PC-3 (cell line): ENCODE results near the gene LRP10. TPM values are rescaled to one million over a fixed set of nuclear protein-coding genes. Genes with fewer than 3 reads are reported as not detected.
A peak's percentile ranks its signal among the peaks of the same experiment; 100 is the strongest.

Source experiments
- ATAC-seq: fragments of 200-7000 bp; cut with Tn5 transposase; 2 replicates; pipeline ENCODE4 v1.9.1; 2020; ENCODE audit warnings: mild to moderate bottlenecking, moderate library complexity
- Bru-seq: library from RNA; stranded (reverse); fragments of 400-500 nt; gene quantifications from one replicate; lab custom pipeline; 2021; lab: Mats Ljungman, UMichigan
- BruChase-seq, 2 experiments: library from RNA; stranded (reverse); fragments of 400-500 nt; gene quantifications; one replicate each; lab custom pipeline; 2021; lab: Mats Ljungman, UMichigan
- BruUV-seq: library from RNA; stranded (reverse); fragments of 400-500 nt; replicated peaks from 2 replicates; lab custom pipeline; 2021; lab: Mats Ljungman, UMichigan
- CTCF ChIA-PET: fragments of 300-600 bp; sonication (Branson Sonifier 250); formaldehyde crosslinking; loops from one replicate; lab custom pipeline; 2022; ENCODE audit warnings: antibody characterized with exemption; lab: Charles Lee
- POLR2A ChIA-PET: fragments of 300-600 bp; sonication (Branson Sonifier 250); formaldehyde crosslinking; loops from one replicate; lab custom pipeline; 2022; ENCODE audit warnings: antibody characterized with exemption; ENCODE audit not compliant: unreplicated experiment; lab: Charles Lee
- DNase-seq: peaks from one replicate; pipeline ENCODE4 v3.0.0-alpha.2; 2015
- H2AFZ ChIP-seq: fragments of 300-600 bp; sonication (generic); 2 replicates; pipeline ENCODE4 v1.6.0; 2016; ENCODE audit warnings: antibody characterized with exemption, low read length
- H3F3A ChIP-seq: fragments of 300-600 bp; sonication (generic); one replicate; pipeline ENCODE4 v1.6.0; 2017; ENCODE audit warnings: antibody characterized with exemption, low read length, control low read depth, mild to moderate bottlenecking; ENCODE audit not compliant: unreplicated experiment
- H3K27ac ChIP-seq: fragments of 300-600 bp; sonication (generic); 2 replicates; pipeline ENCODE4 v1.5.1; 2016; ENCODE audit warnings: mild to moderate bottlenecking, low read length
- H3K27me3 ChIP-seq: fragments of 300-600 bp; sonication (generic); 2 replicates; pipeline ENCODE4 v1.6.1; 2016; ENCODE audit warnings: low read length, mixed read lengths
- H3K36me3 ChIP-seq: fragments of 300-600 bp; sonication (generic); 2 replicates; pipeline ENCODE4 v1.6.1; 2016; ENCODE audit warnings: low read depth, mixed run types, low read length, mixed read lengths
- H3K4me1 ChIP-seq: fragments of 300-600 bp; sonication (generic); 2 replicates; pipeline ENCODE4 v1.5.1; 2016; ENCODE audit warnings: low read length; ENCODE audit not compliant: insufficient read depth
- H3K4me2 ChIP-seq: fragments of 300-600 bp; sonication (generic); 2 replicates; pipeline ENCODE4 v1.6.0; 2016; ENCODE audit warnings: low read length
- H3K4me3 ChIP-seq: fragments of 300-600 bp; sonication (generic); 2 replicates; pipeline ENCODE4 v1.5.1; 2016; ENCODE audit warnings: mild to moderate bottlenecking, low read length, mixed read lengths
- H3K79me2 ChIP-seq: fragments of 300-600 bp; sonication (generic); 2 replicates; pipeline ENCODE4 v1.6.1; 2017; ENCODE audit warnings: low read length, mixed read lengths
- H3K9ac ChIP-seq: fragments of 300-600 bp; sonication (generic); 2 replicates; pipeline ENCODE4 v1.6.0; 2016; ENCODE audit warnings: mild to moderate bottlenecking, low read length
- H3K9me2 ChIP-seq: fragments of 300-600 bp; sonication (generic); replicated peaks from 2 replicates; pipeline ENCODE4 v1.6.1; 2016; ENCODE audit warnings: mixed run types, low read length, mixed read lengths
- H3K9me3 ChIP-seq: fragments of 300-600 bp; sonication (generic); 2 replicates; pipeline ENCODE4 v1.6.1; 2016; ENCODE audit warnings: low read length, mixed read lengths
- H4K20me1 ChIP-seq: fragments of 300-600 bp; sonication (generic); 2 replicates; pipeline ENCODE4 v1.6.1; 2016; ENCODE audit warnings: low read length, mixed read lengths
- EZH2 ChIP-seq: fragments of 300-600 bp; sonication (generic); IDR thresholded peaks from one replicate; pipeline ENCODE4 v1.6.1; 2017; ENCODE audit warnings: antibody characterized with exemption, mild to moderate bottlenecking, low read length; ENCODE audit not compliant: unreplicated experiment
- EZH2phosphoT487 ChIP-seq: fragments of 300-600 bp; sonication (generic); IDR thresholded peaks from 2 replicates; pipeline ENCODE4 v1.6.1; 2018; ENCODE audit warnings: mild to moderate bottlenecking, antibody characterized with exemption, low read length, borderline replicate concordance
- intact Hi-C: fragments of 100-400 bp; cut with micrococcal nuclease; formaldehyde crosslinking; loops from 2 replicates; pipeline ENCODE4 v1.9.0; 2023
- long read RNA-seq: library from polyadenylated mRNA; unstranded; transcript quantifications from one replicate; pipeline ENCODE4 v2.0.0, GENCODE V29; 2021; ENCODE audit not compliant: unreplicated experiment
- total RNA-seq: library from RNA; depleted of rRNA; stranded (reverse); fragments of >200 nt; gene quantifications from 2 replicates; pipeline ENCODE4 v1.2.3, GENCODE V29; 2014; rRNA removed
- TF ChIP-seq, protein P1 (sequence below): fragments of 300-600 bp; sonication (generic); conservative IDR thresholded peaks from 2 replicates; pipeline ENCODE4 v1.5.1; 2017; ENCODE audit warnings: antibody characterized with exemption, low read depth, mild to moderate bottlenecking, low read length

The LRP10 gene, protein sequence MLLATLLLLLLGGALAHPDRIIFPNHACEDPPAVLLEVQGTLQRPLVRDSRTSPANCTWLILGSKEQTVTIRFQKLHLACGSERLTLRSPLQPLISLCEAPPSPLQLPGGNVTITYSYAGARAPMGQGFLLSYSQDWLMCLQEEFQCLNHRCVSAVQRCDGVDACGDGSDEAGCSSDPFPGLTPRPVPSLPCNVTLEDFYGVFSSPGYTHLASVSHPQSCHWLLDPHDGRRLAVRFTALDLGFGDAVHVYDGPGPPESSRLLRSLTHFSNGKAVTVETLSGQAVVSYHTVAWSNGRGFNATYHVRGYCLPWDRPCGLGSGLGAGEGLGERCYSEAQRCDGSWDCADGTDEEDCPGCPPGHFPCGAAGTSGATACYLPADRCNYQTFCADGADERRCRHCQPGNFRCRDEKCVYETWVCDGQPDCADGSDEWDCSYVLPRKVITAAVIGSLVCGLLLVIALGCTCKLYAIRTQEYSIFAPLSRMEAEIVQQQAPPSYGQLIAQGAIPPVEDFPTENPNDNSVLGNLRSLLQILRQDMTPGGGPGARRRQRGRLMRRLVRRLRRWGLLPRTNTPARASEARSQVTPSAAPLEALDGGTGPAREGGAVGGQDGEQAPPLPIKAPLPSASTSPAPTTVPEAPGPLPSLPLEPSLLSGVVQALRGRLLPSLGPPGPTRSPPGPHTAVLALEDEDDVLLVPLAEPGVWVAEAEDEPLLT
- total RNA-seq (46.5 and 59.3 TPM in 2 replicates), Bru-seq, nascent RNA (percentile 88 among the genes with signal in this experiment), BruChase-seq, experiment 1, labeled RNA remaining after a 6-hour chase (percentile 96 among the genes with signal in this experiment), BruChase-seq, experiment 2, labeled RNA remaining after a 2-hour chase (percentile 95 among the genes with signal in this experiment)
- long read RNA-seq, full-length matches to known transcripts = 183 of 513 reads
- long read RNA-seq, partial matches to known transcripts = 70 of 513 reads
- long read RNA-seq, other reads (novel, unspliced or antisense) = 260 of 513 reads

DNA sequence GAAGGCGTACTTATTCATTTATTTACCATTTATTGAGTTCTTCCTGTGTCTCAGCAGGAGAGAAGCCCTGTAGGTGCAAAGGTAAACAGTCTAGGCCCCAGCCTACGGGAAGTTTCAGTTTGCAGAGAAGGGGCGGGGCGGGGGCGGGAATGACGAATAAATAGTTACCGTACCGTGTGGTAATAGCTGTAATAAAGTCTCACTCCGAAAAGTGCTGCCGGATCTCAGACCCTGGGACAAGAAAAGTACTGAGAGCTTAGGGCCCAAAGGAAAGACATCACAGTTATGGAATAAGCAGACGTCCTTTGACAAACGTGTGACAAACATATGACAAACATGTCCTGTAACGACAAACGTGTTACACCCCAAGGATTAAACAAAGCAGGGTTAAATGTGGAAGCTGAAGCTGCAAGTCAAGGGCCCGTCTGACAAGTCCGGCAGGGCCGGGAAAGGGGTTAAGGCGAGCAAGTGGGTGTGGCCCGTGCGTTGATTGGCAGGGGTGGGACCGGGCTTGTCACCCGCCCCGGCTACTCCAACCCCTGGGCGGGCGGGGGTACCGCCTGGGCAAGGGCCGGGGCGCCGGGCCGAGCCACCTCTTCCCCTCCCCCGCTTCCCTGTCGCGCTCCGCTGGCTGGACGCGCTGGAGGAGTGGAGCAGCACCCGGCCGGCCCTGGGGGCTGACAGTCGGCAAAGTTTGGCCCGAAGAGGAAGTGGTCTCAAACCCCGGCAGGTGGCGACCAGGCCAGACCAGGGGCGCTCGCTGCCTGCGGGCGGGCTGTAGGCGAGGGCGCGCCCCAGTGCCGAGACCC is at the start of gene LRP10:
Gene LRP10 (plus strand): TSS at position 517 of the 809 bp plus-strand sequence. CDS start 564 bp downstream, outside the sequence.
- Histone ChIP-seq H3K79me2 (peaks cover 20% of the 10 kb centered on the region), H4K20me1 (no peaks in the 10 kb centered on the region), H3K27ac (peak within 1 kb of the TSS; percentile 94), H3K27me3 (no peaks in the 10 kb centered on the region), H3K9ac (peak within 1 kb of the TSS; percentile 76), H3K9me2 (no peaks in the 10 kb centered on the region), H3K4me3 (peak within 1 kb of the TSS; percentile 88), H2AFZ (peak within 1 kb of the TSS; percentile 94), H3K36me3 (peaks cover 15% of the 10 kb centered on the region; the same call in 1 of the 2 replicates), H3K4me1 (peaks cover 18% of the 10 kb centered on the region), H3K9me3 (no peaks in the 10 kb centered on the region), H3K4me2 (peak within 1 kb of the TSS; percentile 94), H3F3A (peaks cover 6% of the 10 kb centered on the region)
- POLR2A ChIA-PET = interaction anchor here (0.6 to 0.9 kb wide), 4 partner anchors 17 to 123 kb away, joined by 3 to 6 read pairs (median 3); no protein-coding TSS in a partner anchor
- BruUV-seq = TSS peak; percentile 74
- peak; percentile 89 for DNase-seq
- intact Hi-C loops = loop anchor here (1.0 to 5.0 kb wide), 4 partner anchors 16 to 56 kb away; partner anchors contain the start of gene PRMT5
- peak; percentile 85 for ATAC-seq
- CTCF ChIA-PET = interaction anchor here (0.6 to 0.7 kb wide), 4 partner anchors 15 to 214 kb away, joined by 3 to 4 read pairs (median 3); no protein-coding TSS in a partner anchor
- TF ChIP-seq EZH2 = no peak
- TF ChIP-seq, protein P1, sequence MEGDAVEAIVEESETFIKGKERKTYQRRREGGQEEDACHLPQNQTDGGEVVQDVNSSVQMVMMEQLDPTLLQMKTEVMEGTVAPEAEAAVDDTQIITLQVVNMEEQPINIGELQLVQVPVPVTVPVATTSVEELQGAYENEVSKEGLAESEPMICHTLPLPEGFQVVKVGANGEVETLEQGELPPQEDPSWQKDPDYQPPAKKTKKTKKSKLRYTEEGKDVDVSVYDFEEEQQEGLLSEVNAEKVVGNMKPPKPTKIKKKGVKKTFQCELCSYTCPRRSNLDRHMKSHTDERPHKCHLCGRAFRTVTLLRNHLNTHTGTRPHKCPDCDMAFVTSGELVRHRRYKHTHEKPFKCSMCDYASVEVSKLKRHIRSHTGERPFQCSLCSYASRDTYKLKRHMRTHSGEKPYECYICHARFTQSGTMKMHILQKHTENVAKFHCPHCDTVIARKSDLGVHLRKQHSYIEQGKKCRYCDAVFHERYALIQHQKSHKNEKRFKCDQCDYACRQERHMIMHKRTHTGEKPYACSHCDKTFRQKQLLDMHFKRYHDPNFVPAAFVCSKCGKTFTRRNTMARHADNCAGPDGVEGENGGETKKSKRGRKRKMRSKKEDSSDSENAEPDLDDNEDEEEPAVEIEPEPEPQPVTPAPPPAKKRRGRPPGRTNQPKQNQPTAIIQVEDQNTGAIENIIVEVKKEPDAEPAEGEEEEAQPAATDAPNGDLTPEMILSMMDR = no peak
- no peak for TF ChIP-seq EZH2phosphoT487

DNA sequence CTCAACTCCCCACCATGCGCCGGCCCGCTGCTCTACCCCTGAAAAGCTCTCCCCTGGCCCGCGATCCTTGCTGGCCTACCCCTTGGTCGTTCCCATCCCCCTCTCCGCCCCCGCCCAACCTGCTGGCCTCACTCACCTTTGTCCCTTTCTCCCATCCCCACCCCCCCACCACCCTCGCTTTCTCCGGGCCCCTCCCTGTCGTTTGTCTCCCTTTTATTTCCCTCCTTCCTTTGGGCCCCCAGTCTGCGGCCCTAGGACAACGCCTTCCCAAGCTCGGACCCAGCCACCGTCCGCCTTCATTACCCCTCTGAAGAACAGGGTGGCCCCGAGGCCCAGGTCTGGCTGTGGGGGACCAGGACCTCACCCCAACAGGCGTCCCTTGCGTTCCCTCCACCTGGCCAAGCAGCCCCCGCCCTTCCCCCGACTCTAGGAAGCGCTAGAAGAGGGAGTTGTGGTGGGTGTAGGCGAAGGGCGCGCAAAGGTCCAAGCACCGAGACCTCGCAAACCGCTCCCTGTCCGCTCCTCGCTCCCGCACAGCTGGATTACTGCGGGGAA is 49.4 kb upstream of the LRP10 start:
- H3K9me3 ChIP-seq = no peaks in the 10 kb centered on the region
- ChIA-PET CTCF (interaction anchor here (0.8 to 1.9 kb wide), 6 partner anchors 29 to 170 kb away, joined by 3 to 37 read pairs (median 5); partner anchors contain the start of gene OXA1L), POLR2A (no interaction called here)
- H3K4me2 ChIP-seq = peak overlapping the region; percentile 86; the same call in 1 of the 2 replicates
- H3F3A ChIP-seq = no peaks in the 10 kb centered on the region
- ATAC-seq = no peak
- H3K9ac ChIP-seq = no peak overlapping the region
- no peak overlapping the region for H3K27ac ChIP-seq
- TF ChIP-seq EZH2phosphoT487 (no peak), EZH2 (no peak)
- TF ChIP-seq, protein P1 = no peak
- H3K9me2 ChIP-seq = no peaks in the 10 kb centered on the region
- intact Hi-C loops = loop anchor here (5.0 kb wide), 1 partner anchor 45 kb away; no protein-coding TSS in a partner anchor
- no peaks in the 10 kb centered on the region for H3K79me2 ChIP-seq
- H3K4me1 ChIP-seq = peaks cover 39% of the 10 kb centered on the region
- peak overlapping the region; percentile 89 for H2AFZ ChIP-seq
- DNase-seq = no peak
- no peak overlapping the region for H3K4me3 ChIP-seq
- no peaks in the 10 kb centered on the region for H4K20me1 ChIP-seq
- no TSS peak for BruUV-seq
- H3K36me3 ChIP-seq = no peaks in the 10 kb centered on the region
- no peaks in the 10 kb centered on the region for H3K27me3 ChIP-seq
